GM12875 (cell line): ENCODE data around the gene DGCR2.
"Not testable (repeated sequence)": the region's sequence is repeated elsewhere in the genome, so short reads cannot be mapped to it uniquely, and the experiment has no call there.

Experiments used
- H3K4me3 ChIP-seq: one replicate; pipeline ENCODE4 v1.5.1; 2011; ENCODE audit warnings: low read depth, low read length, control low read depth
- TF ChIP-seq, protein P1 (sequence below): IDR thresholded peaks from 2 replicates; pipeline ENCODE4 v1.5.1; 2011; ENCODE audit warnings: low read depth, mild to moderate bottlenecking, control low read depth, inconsistent platforms, low read length, moderate library complexity, borderline replicate concordance; ENCODE audit not compliant: insufficient read depth

Gene DGCR2

DNA sequence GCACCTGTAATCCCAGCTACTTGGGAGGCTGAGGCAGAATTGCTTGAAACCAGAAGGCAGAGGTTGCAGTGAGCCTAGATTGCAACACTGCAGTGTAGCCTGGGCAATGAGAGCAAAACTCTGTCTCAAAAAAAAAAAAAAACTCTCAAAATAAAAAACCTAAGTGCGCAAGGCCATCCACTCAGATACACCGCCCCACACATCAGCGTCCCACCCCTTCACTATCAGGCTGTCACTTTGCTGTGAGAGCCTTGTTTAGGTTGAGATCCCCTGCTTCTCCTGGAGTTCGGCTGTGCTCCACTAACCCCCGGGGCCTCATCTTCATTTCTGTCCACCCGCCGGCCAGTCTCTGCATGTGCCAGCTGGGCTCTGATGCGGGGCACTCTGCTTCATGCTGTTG lies 44.2 kb upstream of the DGCR2 start:
- TF ChIP-seq, protein P1, sequence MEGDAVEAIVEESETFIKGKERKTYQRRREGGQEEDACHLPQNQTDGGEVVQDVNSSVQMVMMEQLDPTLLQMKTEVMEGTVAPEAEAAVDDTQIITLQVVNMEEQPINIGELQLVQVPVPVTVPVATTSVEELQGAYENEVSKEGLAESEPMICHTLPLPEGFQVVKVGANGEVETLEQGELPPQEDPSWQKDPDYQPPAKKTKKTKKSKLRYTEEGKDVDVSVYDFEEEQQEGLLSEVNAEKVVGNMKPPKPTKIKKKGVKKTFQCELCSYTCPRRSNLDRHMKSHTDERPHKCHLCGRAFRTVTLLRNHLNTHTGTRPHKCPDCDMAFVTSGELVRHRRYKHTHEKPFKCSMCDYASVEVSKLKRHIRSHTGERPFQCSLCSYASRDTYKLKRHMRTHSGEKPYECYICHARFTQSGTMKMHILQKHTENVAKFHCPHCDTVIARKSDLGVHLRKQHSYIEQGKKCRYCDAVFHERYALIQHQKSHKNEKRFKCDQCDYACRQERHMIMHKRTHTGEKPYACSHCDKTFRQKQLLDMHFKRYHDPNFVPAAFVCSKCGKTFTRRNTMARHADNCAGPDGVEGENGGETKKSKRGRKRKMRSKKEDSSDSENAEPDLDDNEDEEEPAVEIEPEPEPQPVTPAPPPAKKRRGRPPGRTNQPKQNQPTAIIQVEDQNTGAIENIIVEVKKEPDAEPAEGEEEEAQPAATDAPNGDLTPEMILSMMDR = no peak

DNA sequence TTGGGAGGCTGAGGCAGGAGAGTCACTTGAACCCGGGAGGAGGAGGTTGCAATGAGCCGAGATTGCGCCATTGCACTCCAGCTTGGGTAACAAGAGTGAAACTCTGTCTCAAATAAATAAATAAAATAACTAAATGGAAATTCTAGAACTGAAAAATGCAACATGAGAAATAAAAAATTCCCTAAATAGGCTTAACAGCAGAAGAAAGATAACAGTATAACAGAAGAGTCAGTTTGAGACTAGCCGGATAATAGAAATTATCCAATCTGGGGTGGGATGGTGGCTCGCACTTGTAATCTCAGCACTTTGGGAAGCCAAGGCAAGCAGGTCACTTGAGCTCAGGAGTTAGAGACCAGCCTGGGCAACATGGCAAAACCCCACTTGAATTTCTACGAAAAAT lies 42.2 kb upstream of the DGCR2 start:
- H3K4me3 ChIP-seq = no peak overlapping the region
- TF ChIP-seq, protein P1 = no peak

More for the DNA sequence above, 44.2 kb upstream of the DGCR2 start:
- H3K4me3 ChIP-seq = no peak overlapping the region

DNA sequence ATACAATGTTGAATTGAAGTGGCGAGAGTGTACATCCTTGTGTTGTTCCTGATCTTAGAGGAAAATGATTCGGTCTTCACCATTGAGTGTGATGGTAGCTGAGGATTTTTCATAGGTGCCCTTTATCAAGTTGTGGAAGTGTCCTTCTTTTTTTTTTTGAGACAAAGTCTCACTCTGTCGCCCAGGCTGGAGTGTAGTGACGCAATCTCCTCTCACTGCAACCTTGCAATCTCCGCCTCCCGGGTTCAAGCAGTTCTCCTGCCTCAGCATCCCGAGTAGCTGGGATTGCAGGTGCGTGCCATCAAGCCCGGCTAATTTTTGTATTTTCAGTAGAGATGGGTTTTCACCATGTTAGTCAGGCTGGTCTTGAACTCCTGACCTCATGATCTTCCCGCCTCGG lies 36.4 kb upstream of the DGCR2 start:
- H3K4me3 ChIP-seq = not testable (repeated sequence)

DNA sequence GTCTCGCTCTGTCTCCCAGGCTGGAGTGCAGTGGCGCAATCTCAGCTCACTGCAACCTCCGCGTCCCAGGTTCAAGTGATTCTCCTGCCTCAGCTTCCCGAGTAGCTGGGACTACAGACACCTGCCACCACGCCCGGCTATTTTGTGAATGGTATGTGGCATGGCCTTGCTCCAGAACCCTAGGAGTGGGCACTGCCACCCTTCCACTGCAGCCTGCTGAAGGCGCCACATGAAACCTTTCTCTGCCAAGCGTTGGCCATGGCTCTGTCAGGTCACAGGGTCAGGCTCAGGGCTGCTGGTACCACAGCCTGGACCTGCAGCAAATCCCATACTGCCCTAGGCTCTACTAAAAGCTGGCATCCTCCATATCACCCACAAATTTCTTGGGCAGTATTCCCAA lies 33.9 kb upstream of the DGCR2 start:
- H3K4me3 ChIP-seq = not testable (repeated sequence)

DNA sequence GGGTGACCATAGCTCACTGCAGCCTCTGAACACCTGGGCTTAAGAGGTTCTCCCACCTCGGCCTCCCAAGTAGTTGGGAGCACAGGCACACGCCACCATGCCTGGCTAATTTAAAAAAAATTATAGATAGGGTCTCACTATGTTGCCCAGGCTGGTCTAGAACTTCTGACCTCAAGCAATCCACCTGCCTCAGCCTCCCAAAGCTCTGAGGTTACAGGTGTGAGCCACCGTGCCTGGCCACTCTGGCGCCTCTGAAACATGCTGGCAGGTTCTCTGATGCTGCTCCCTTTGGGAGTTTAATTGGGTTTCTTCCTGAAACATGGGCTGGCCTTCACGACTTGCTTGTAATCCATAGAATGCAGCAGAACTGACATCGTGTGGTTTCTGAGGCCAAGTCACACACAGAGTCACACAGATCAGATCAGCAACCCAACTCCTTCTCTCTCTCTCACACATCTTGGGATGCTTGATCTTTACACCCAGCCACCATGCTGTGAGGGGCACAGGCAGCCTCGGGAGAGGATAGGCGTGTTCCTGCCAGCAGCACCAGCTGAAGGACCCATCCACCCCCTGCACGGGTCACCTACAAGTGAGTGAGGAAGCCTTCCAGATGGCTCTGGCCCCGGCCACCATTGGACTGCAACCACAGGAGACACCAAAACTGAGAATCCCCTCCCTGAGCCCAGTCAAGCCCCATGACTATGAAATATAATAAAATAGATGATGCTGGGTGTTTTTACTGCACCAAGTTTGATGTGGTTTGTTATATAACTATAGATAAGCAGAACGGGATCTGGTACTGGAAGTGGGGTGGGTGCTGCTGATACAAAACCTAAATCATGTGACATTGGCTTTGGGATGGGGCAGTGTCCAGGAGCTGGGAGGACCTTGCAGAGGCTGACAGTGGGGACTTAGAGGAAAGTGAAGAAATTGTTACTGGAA lies 31.0 kb upstream of the DGCR2 start:
- TF ChIP-seq, protein P1 = no peak
- H3K4me3 ChIP-seq = no peak overlapping the region

DNA sequence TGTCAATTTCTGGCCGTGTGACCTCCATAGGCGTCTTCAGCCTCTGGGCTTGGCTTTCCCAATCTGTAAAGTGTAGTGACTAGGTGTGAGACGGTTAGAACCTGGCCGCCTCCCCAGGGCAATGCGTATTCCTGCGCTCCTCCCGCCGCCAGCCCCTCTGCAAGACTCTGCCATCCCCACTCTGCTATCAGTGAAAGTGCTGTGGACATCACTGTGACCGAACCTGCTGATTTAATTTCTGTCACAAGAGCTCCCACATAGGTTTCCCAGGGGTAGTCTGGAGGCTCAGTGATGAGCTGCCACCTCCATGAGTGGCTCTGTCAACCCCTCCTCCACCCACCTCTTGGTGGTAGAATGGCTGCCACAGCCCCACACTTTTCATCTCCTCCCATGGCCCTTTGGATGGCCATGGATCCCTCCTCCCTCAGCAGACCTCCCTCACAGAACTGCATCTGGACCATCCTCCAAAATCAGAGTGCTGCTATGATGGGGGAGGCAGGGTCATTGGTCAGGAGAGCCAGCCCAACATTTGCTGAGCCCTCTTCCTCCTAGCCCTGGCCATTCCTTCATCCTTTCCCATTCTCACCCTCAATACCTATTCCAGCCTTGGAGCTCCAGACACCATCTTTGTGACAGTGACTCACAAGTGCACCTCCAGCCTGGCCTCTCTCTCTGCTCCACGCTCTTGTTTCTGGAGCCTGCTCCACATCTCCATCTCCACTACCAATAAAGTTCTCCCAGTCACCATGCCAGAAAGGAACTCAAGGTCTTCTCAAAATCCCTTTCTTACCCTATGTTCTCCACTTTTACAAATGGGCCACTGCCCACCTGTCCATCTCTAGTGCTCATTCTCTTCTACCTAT lies 29.3 kb upstream of the DGCR2 start:
- TF ChIP-seq, protein P1 = no peak
- no peak overlapping the region for H3K4me3 ChIP-seq

DNA sequence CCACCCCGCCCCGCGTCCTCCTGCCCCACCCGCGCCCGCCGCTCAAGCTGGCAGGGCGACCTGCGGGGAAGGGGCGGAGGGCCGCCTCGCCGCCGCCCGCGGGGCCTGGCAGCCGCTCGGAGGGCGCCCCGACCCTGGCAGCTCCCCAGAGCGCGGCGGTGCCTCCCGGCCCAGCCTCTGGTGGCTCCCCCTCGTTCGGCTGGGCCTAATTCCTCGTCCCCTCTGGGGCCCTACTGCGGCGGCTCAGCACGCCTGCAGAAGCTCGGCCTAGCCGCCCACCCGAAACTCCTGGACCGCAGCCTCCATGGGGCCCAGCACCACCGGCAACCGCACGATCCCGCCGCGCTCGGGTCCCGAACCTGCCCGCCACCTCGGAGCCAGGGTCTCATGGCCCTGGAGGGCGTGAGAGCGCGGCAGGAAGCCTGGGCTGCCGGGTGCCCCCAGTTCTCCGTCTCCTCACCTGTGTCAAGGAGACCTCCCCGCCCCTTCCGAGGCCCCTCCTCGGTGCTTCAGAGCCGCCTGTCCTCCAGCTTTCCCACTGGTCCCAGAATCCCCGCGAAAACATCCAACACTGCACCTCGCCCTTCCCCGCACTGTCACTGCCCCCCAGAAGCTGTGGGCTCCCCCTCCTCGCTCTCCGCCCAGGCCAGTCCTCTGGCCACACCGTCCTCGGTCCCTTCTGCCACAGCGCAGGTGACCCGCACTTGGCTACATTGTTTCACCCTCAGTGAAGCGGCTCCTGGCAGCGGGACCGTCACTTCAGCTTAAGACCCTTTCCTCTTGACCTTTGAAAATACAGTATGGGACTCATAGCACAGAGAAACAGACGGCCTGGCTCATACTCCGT lies 28.5 kb upstream of the DGCR2 start:
- H3K4me3 ChIP-seq = no peak overlapping the region
- TF ChIP-seq, protein P1 = no peak
